ENCODE results near the gene ATPAF2. TPM values are rescaled to one million over a fixed set of nuclear protein-coding genes. Genes with fewer than 3 reads are reported as not detected.

Gene ATPAF2
- 18.0 to 19.3 TPM (median 18.4 TPM) in 3 replicates for total RNA-seq
- long read RNA-seq, transcript ATPAF2-206 (8 exons, 1,564 nt), result major isoform, 16 of 22 reads
- long read RNA-seq, partial matches to known transcripts, result 0 of 22 reads
- long read RNA-seq, other reads (novel, unspliced or antisense), result 6 of 22 reads

DNA sequence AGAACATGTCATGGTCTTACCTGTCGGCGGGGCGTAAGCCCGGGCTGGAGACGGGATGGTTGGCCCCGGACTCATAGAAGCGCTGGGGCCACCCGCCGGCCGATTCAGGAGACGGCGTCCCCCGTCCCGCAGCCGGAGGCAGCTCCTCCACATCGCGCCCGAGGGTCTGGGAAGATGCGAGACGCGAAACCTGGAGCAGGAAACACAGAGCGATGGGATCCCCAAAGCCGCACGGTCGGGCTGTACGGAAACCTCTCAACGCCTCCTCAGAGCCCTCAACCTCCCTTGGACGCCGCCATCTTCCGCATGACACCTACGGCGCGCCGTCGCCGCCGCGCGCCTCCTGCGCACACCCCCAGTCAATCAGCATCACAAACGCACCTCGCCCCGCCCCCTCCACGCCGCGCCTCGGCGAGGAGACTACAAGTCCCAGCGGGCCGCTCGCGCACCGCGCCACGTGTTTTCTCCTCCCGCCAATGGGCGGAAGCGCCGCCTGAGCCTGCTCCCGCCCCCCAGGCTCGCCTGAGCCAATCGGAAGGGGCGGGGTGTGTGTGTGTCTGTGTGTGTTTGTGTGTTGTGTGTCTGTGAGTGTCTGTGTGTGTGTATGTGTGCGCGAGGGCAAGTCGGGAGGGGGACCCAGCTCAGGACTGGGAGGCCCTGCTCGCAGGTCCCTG lies at the start of gene ATPAF2, which contains the start of gene GID4:
TSS of gene ATPAF2 (minus strand) at position 308 of the 674 bp plus-strand sequence. CDS start at position 153, 155 bp downstream.
TSS of gene GID4 (plus strand) at position 548 of the 674 bp plus-strand sequence. CDS start at position 605, 57 bp downstream.
- H3K27ac Mint-ChIP-seq (ENCODE audit: unreplicated experiment), result peak within 1 kb of the TSS; percentile 96
- DNase-seq (ENCODE audit: low spot score), result peak; percentile 100
- H3K36me3 Mint-ChIP-seq (ENCODE audit: low read depth), result peaks cover 2% of the 10 kb centered on the region

DNA sequence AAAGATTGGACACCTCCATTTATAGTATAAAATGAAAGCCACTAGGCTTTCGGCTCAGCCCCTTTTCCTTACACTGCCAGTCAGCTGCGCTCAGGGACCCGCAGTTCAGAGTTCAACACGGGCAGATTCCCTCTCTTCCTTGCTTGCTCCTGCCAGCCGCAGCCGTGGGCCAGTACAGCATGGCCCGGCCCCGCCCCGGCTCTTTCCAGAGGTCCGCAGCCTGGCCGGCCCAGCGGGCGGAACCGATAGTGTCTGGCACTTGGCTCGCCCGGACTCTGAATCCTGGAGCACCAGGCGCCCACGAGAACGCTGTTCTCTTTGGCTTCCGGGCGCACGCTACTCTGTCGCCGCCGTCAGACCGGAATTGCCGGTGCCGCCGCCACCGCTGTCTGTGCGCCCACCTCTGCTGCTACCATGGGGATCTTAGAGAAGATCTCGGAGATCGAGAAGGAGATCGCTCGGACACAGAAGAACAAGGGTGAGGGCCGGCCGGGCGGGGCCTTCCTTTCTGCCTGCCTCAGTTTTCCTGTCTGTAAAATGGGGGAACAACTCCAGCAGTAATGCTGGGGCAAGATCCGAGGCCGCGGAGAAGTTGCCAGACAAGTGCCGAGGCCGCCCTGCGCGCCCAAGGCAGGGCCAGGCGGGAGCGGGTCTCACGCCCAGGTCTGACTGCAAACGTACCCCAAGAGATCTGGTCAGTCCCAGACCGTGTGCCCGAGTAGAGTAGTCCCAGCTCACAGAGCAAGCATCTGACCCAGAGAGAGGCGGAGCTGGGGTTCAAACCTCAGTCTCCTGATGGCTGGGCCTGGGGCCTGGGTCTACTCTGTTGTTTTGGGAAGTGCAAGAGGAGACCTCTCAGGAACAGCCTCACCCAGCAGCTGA lies 48.9 kb upstream of the ATPAF2 start, which contains the start of gene DRG2:
TSS of gene DRG2 (plus strand) at position 339 of the 882 bp plus-strand sequence. CDS start at position 415, 76 bp downstream.
- Mint-ChIP-seq H3K4me3 (ENCODE audit: unreplicated experiment) (peak within 1 kb of the TSS; percentile 97), H3K27me3 (ENCODE audit: low read depth) (no peaks in the 10 kb centered on the region), H3K9me3 (ENCODE audit: low read depth) (no peaks in the 10 kb centered on the region), H3K4me1 (ENCODE audit: low read depth) (peaks cover 26% of the 10 kb centered on the region), H3K27ac (ENCODE audit: unreplicated experiment) (peak within 1 kb of the TSS; percentile 98), H3K36me3 (ENCODE audit: low read depth) (no peaks in the 10 kb centered on the region)
- TF ChIP-seq, protein P1, sequence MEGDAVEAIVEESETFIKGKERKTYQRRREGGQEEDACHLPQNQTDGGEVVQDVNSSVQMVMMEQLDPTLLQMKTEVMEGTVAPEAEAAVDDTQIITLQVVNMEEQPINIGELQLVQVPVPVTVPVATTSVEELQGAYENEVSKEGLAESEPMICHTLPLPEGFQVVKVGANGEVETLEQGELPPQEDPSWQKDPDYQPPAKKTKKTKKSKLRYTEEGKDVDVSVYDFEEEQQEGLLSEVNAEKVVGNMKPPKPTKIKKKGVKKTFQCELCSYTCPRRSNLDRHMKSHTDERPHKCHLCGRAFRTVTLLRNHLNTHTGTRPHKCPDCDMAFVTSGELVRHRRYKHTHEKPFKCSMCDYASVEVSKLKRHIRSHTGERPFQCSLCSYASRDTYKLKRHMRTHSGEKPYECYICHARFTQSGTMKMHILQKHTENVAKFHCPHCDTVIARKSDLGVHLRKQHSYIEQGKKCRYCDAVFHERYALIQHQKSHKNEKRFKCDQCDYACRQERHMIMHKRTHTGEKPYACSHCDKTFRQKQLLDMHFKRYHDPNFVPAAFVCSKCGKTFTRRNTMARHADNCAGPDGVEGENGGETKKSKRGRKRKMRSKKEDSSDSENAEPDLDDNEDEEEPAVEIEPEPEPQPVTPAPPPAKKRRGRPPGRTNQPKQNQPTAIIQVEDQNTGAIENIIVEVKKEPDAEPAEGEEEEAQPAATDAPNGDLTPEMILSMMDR (IDR thresholded peaks at IDR 0.05), result peak; percentile 34
- DNase-seq (ENCODE audit: low spot score), result peak; percentile 98

More for the DNA sequence above, at the start of gene ATPAF2, which contains the start of gene GID4:
- no peaks in the 10 kb centered on the region for H3K9me3 Mint-ChIP-seq (ENCODE audit: low read depth)
- no peaks in the 10 kb centered on the region for H3K27me3 Mint-ChIP-seq (ENCODE audit: low read depth)
- TF ChIP-seq, protein P1 (IDR thresholded peaks at IDR 0.05), result peak; percentile 53
- peaks cover 47% of the 10 kb centered on the region for H3K4me1 Mint-ChIP-seq (ENCODE audit: low read depth)
- peak within 1 kb of the TSS; percentile 99 for H3K4me3 Mint-ChIP-seq (ENCODE audit: unreplicated experiment)

DNA sequence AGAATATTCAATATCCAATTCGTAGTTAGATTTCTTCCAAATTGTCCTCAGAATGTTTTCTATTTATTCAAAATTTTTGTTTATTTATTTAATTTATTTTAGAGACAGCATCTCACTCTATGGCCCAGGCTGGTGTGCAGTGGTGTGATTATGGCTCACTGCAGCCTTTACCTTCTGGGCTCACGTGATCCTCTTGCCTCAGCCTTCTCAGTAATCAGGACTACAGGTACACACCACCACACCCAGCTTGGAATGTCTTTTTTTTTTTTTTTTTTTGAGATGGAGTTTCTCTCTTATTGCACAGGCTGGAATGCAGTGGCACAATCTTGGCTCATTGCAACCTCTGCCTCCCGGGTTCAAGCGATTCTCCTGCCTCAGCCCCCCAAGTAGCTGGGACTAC lies 45.3 kb upstream of the ATPAF2 start:
- H3K27ac Mint-ChIP-seq (ENCODE audit: unreplicated experiment), result no peak overlapping the region
- no peaks in the 10 kb centered on the region for H3K36me3 Mint-ChIP-seq (ENCODE audit: low read depth)
- no peak overlapping the region for H3K4me3 Mint-ChIP-seq (ENCODE audit: unreplicated experiment)
- H3K27me3 Mint-ChIP-seq (ENCODE audit: low read depth), result peaks cover 1% of the 10 kb centered on the region
- H3K9me3 Mint-ChIP-seq (ENCODE audit: low read depth), result no peaks in the 10 kb centered on the region
- H3K4me1 Mint-ChIP-seq (ENCODE audit: low read depth), result peaks cover 20% of the 10 kb centered on the region
- no peak for DNase-seq (ENCODE audit: low spot score)
- TF ChIP-seq, protein P1 (IDR thresholded peaks at IDR 0.05), result no peak

DNA sequence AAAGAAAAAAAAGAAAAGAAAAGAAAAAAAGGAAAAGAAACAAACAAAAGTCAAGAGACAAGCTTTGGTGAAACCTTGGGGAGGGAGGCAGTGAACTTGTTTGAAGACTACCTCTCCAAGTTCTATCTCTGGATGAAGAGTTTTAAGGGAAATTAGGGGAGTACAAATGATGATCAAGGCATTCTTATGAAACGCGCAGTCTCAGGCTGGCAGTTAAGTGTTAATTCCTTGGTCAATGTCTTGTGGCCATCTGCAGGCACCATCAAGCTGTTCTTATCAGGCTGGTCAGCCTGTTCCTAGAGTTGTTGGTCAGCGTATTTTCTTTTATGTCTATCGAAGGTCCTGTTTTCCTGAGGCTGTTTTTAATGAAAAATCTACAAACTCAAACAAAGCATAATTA lies 40.6 kb upstream of the ATPAF2 start:
- TF ChIP-seq, protein P1 (IDR thresholded peaks at IDR 0.05), result no peak
- DNase-seq (ENCODE audit: low spot score), result no peak
- Mint-ChIP-seq H3K36me3 (ENCODE audit: low read depth) (no peaks in the 10 kb centered on the region), H3K27me3 (ENCODE audit: low read depth) (peaks cover 9% of the 10 kb centered on the region), H3K4me1 (ENCODE audit: low read depth) (no peaks in the 10 kb centered on the region), H3K4me3 (ENCODE audit: unreplicated experiment) (no peak overlapping the region), H3K9me3 (ENCODE audit: low read depth) (no peaks in the 10 kb centered on the region), H3K27ac (ENCODE audit: unreplicated experiment) (no peak overlapping the region)

DNA sequence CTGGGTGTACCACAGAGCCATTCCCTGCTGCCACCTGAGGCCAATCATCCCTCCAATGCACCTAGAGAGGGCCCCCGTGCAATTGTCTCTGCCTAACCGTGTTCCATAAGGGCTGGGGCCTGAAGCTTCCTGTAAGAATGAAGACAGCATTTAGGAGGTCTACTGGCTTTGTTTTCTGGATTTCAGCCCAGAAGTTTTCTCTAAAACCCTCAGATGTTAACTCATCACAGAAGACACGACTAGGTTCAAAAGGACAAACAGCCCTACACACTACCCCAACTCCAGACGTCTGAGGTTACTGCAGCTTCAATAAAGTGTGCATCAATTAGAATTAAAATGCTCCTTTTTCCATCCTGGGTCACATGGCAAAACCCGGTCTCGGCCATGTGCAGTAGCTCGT lies 38.0 kb upstream of the ATPAF2 start:
- Mint-ChIP-seq H3K27me3 (ENCODE audit: low read depth) (peaks cover 9% of the 10 kb centered on the region), H3K4me1 (ENCODE audit: low read depth) (no peaks in the 10 kb centered on the region), H3K36me3 (ENCODE audit: low read depth) (no peaks in the 10 kb centered on the region), H3K9me3 (ENCODE audit: low read depth) (no peaks in the 10 kb centered on the region), H3K27ac (ENCODE audit: unreplicated experiment) (no peak overlapping the region), H3K4me3 (ENCODE audit: unreplicated experiment) (no peak overlapping the region)
- no peak for DNase-seq (ENCODE audit: low spot score)
- TF ChIP-seq, protein P1 (IDR thresholded peaks at IDR 0.05), result no peak
